Measurements from ENCODE around the gene SP4. TPM values are rescaled to one million over a fixed set of nuclear protein-coding genes. Genes with fewer than 3 reads are reported as not detected.
A peak's percentile ranks its signal among the peaks of the same experiment; 100 is the strongest.

SP4 gene
- total RNA-seq, 2 experiments from 2014 or later = 15.8 to 17.0 TPM

GRCh38 chr7:21428659-21428941, 717 bp downstream of the SP4 start:
- DNase-seq (ENCODE audit: low spot score) = no peak
- Histone ChIP-seq H3K79me2 (ENCODE audit: insufficient read depth, low read depth, low read length) (peaks cover 33% of the 10 kb centered on the region), H3K4me3 (ENCODE audit: low read depth, low read length, poor library complexity, severe bottlenecking) (peak overlapping the region; percentile 88), H4K20me1 (ENCODE audit: insufficient read depth, low read length) (peaks cover 14% of the 10 kb centered on the region; the same call in 1 of the 2 replicates), H3K9me3 (ENCODE audit: low read length) (no peaks in the 10 kb centered on the region), H2AFZ (ENCODE audit: low read length) (peak overlapping the region; percentile 81), H3K36me3 (ENCODE audit: insufficient read depth, low read length) (peaks cover 18% of the 10 kb centered on the region; the same call in 1 of the 2 replicates), H3K4me1 (ENCODE audit: insufficient read depth, low read length, poor library complexity, severe bottlenecking) (peaks cover 48% of the 10 kb centered on the region), H3K27ac (ENCODE audit: low read depth, low read length, poor library complexity, severe bottlenecking) (peak overlapping the region; percentile 86), H3K9me2 (ENCODE audit: insufficient read depth, low read length) (no peaks in the 10 kb centered on the region), H3K4me2 (ENCODE audit: low read length) (peak overlapping the region; percentile 89)
- BruUV-seq (replicated peaks) = no TSS peak
- intact Hi-C loops (cut with micrococcal nuclease; ENCODE audit: unreplicated experiment) = loop anchor here (5.0 to 10.0 kb wide), 2 partner anchors 1674 to 1756 kb away; partner anchors contain the start of gene NUP42
- POLR2A ChIA-PET = no interaction called here
- TF ChIP-seq, protein P1, sequence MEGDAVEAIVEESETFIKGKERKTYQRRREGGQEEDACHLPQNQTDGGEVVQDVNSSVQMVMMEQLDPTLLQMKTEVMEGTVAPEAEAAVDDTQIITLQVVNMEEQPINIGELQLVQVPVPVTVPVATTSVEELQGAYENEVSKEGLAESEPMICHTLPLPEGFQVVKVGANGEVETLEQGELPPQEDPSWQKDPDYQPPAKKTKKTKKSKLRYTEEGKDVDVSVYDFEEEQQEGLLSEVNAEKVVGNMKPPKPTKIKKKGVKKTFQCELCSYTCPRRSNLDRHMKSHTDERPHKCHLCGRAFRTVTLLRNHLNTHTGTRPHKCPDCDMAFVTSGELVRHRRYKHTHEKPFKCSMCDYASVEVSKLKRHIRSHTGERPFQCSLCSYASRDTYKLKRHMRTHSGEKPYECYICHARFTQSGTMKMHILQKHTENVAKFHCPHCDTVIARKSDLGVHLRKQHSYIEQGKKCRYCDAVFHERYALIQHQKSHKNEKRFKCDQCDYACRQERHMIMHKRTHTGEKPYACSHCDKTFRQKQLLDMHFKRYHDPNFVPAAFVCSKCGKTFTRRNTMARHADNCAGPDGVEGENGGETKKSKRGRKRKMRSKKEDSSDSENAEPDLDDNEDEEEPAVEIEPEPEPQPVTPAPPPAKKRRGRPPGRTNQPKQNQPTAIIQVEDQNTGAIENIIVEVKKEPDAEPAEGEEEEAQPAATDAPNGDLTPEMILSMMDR (conservative IDR thresholded peaks at IDR 0.05; ENCODE audit: low read length) = no peak
- no peak for TF ChIP-seq EZH2phosphoT487 (IDR thresholded peaks at IDR 0.05; ENCODE audit: borderline replicate concordance, low read depth, low read length)
- CTCF ChIA-PET (ENCODE audit: unreplicated experiment) = no interaction called here

DNA sequence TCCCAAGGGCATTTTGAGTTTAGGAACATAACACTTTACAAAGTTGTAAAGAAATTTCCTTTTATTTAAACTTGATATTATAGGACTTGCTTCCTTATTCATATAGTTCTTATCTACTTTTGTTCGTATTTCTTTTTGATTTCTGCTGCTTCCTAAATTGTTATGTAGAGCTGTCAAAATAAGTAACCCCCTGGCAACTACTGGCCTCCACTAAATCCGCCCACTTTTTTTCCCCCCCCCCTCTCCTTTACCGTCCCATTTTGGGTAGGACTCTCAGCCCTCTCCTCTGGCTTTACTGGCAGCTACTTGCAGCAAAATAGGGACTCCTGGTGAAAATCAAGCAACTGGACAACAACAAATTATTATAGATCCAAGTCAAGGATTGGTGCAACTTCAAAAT, 1.1 kb downstream of the SP4 start:
- DNase-seq (ENCODE audit: low spot score) = no peak
- no peaks in the 10 kb centered on the region for H3K9me2 ChIP-seq (ENCODE audit: insufficient read depth, low read length)
- H3K4me1 ChIP-seq (ENCODE audit: insufficient read depth, low read length, poor library complexity, severe bottlenecking) = peaks cover 48% of the 10 kb centered on the region
- no peak overlapping the region; the same call in 1 of the 2 replicates for H2AFZ ChIP-seq (ENCODE audit: low read length)
- no peaks in the 10 kb centered on the region for H3K9me3 ChIP-seq (ENCODE audit: low read length)
- H3K27ac ChIP-seq (ENCODE audit: low read depth, low read length, poor library complexity, severe bottlenecking) = no peak overlapping the region
- H3K36me3 ChIP-seq (ENCODE audit: insufficient read depth, low read length) = peaks cover 21% of the 10 kb centered on the region; the same call in 1 of the 2 replicates
- intact Hi-C loops (cut with micrococcal nuclease; ENCODE audit: unreplicated experiment) = loop anchor here (5.0 to 10.0 kb wide), 2 partner anchors 1673 to 1756 kb away; partner anchors contain the start of gene NUP42
- H4K20me1 ChIP-seq (ENCODE audit: insufficient read depth, low read length) = peaks cover 14% of the 10 kb centered on the region; the same call in 1 of the 2 replicates
- peaks cover 35% of the 10 kb centered on the region for H3K79me2 ChIP-seq (ENCODE audit: insufficient read depth, low read depth, low read length)
- no peak for TF ChIP-seq EZH2phosphoT487 (IDR thresholded peaks at IDR 0.05; ENCODE audit: borderline replicate concordance, low read depth, low read length)
- TF ChIP-seq, protein P1 (conservative IDR thresholded peaks at IDR 0.05; ENCODE audit: low read length) = no peak
- ChIA-PET POLR2A (interaction anchor here (0.7 kb wide), 1 partner anchor 31 kb away, joined by 4 read pairs; no protein-coding TSS in a partner anchor), CTCF (ENCODE audit: unreplicated experiment) (no interaction called here)
- peak overlapping the region; percentile 88 for H3K4me3 ChIP-seq (ENCODE audit: low read depth, low read length, poor library complexity, severe bottlenecking)
- peak overlapping the region; percentile 89 for H3K4me2 ChIP-seq (ENCODE audit: low read length)
- BruUV-seq (replicated peaks) = no TSS peak

- CTCF ChIA-PET (ENCODE audit: unreplicated experiment) = no interaction called here
- H3K27ac ChIP-seq (ENCODE audit: low read depth, low read length, poor library complexity, severe bottlenecking) = no peak overlapping the region
- peak overlapping the region; percentile 88 for H3K4me3 ChIP-seq (ENCODE audit: low read depth, low read length, poor library complexity, severe bottlenecking)
- DNase-seq (ENCODE audit: low spot score) = no peak
- no peaks in the 10 kb centered on the region for H3K9me3 ChIP-seq (ENCODE audit: low read length)
- H3K79me2 ChIP-seq (ENCODE audit: insufficient read depth, low read depth, low read length) = peaks cover 44% of the 10 kb centered on the region
- H3K4me2 ChIP-seq (ENCODE audit: low read length) = peak overlapping the region; percentile 89
- peaks cover 14% of the 10 kb centered on the region; the same call in 1 of the 2 replicates for H4K20me1 ChIP-seq (ENCODE audit: insufficient read depth, low read length)
- intact Hi-C loops (cut with micrococcal nuclease; ENCODE audit: unreplicated experiment) = loop anchor here (5.0 to 10.0 kb wide), 2 partner anchors 1672 to 1755 kb away; partner anchors contain the start of gene NUP42
- POLR2A ChIA-PET = interaction anchor here (0.5 to 2.5 kb wide), 4 partner anchors 12 to 94 kb away, joined by 3 to 7 read pairs (median 4); no protein-coding TSS in a partner anchor
- H3K36me3 ChIP-seq (ENCODE audit: insufficient read depth, low read length) = peaks cover 28% of the 10 kb centered on the region; the same call in 1 of the 2 replicates
- H3K4me1 ChIP-seq (ENCODE audit: insufficient read depth, low read length, poor library complexity, severe bottlenecking) = peaks cover 48% of the 10 kb centered on the region
- no TSS peak for BruUV-seq (replicated peaks)
- H2AFZ ChIP-seq (ENCODE audit: low read length) = no peak overlapping the region
- H3K9me2 ChIP-seq (ENCODE audit: insufficient read depth, low read length) = no peaks in the 10 kb centered on the region
- TF ChIP-seq, protein P1 (conservative IDR thresholded peaks at IDR 0.05; ENCODE audit: low read length) = no peak
- TF ChIP-seq EZH2phosphoT487 (IDR thresholded peaks at IDR 0.05; ENCODE audit: borderline replicate concordance, low read depth, low read length) = no peak
These were observed 2.1 kb downstream of the SP4 start for GRCh38 chr7:21429786-21430574.
